GM19372 (cell line): ENCODE data around the gene NCAPD3.
"Not testable (repeated sequence)": the region's sequence is repeated elsewhere in the genome, so short reads cannot be mapped to it uniquely, and the experiment has no call there.

ENCODE experiments used
- ATAC-seq: cut with Tn5 transposase; IDR thresholded peaks from one replicate; pipeline ENCODE4 v1.9.1; 2021; ENCODE audit warnings: mild to moderate bottlenecking, low read depth, moderate library complexity; ENCODE audit not compliant: unreplicated experiment

NCAPD3 gene, protein sequence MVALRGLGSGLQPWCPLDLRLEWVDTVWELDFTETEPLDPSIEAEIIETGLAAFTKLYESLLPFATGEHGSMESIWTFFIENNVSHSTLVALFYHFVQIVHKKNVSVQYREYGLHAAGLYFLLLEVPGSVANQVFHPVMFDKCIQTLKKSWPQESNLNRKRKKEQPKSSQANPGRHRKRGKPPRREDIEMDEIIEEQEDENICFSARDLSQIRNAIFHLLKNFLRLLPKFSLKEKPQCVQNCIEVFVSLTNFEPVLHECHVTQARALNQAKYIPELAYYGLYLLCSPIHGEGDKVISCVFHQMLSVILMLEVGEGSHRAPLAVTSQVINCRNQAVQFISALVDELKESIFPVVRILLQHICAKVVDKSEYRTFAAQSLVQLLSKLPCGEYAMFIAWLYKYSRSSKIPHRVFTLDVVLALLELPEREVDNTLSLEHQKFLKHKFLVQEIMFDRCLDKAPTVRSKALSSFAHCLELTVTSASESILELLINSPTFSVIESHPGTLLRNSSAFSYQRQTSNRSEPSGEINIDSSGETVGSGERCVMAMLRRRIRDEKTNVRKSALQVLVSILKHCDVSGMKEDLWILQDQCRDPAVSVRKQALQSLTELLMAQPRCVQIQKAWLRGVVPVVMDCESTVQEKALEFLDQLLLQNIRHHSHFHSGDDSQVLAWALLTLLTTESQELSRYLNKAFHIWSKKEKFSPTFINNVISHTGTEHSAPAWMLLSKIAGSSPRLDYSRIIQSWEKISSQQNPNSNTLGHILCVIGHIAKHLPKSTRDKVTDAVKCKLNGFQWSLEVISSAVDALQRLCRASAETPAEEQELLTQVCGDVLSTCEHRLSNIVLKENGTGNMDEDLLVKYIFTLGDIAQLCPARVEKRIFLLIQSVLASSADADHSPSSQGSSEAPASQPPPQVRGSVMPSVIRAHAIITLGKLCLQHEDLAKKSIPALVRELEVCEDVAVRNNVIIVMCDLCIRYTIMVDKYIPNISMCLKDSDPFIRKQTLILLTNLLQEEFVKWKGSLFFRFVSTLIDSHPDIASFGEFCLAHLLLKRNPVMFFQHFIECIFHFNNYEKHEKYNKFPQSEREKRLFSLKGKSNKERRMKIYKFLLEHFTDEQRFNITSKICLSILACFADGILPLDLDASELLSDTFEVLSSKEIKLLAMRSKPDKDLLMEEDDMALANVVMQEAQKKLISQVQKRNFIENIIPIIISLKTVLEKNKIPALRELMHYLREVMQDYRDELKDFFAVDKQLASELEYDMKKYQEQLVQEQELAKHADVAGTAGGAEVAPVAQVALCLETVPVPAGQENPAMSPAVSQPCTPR (N-terminal part only)

DNA sequence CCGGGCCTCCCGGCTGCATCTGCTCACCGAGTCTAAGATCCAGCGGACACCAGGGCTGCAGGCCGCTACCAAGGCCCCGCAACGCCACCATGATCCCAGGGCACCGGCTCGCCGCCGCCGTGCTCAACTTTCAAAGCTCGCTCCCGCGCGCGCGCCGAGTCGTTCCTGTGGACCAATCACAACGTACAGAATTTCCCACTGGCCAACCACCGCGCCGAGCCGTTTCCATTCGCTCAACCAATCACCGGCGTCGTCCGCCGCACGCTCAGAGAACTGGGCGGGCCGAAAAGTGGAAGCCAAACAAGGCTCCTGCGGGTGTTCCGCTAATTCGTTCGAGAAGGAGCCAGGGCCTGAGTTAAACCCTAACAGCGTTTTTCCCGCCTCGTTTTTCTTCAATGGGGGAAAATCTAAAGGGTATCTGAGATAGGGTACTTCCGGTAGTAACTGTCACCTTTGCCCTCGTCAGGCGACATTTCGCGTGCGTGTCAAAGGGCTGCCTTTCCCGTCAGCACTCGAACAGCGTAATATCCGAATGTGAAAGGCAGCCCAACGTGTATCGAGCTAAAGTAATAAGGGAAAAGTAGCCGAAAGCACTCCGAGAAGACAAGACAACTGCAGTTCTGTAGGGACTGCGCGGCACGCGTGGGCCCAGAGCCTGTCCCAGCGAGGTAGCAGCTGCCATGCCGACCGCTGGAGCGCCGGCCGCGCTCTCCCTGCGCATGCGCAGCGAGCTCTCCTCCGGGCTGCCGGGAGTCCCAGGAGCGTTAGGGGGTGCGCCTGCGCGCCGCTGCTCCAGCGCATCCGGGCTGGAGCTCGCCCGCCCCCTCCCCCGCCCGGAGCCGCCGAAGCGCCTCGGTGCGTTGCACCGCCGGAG is at the start of gene NCAPD3, which contains the start of gene VPS26B:
Gene NCAPD3 (minus strand): TSS at position 132 of the 874 bp plus-strand sequence. CDS start 41 bp downstream, at position 91.
Gene VPS26B (plus strand): TSS at position 836 of the 874 bp plus-strand sequence. CDS start 452 bp downstream, outside the sequence.
- peak; percentile 72 for ATAC-seq

DNA sequence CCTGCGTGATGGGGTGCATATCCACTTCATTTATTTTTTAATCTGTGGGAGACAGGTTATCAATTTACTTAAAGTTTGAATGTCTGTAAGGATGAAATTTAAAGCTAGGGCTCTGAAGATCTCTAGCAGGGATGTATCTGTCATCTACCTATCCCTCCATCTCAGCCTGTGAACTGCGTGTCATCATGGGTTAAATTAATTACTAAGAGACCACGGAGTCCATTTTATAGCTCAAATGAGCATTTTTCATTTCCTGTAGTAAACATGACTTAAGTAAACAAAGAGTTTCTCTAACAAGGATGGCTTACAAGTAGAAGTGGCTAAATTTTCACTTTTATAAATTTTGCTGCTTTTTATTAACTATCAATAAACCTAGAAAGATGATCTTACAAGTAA is 49.5 kb upstream of the NCAPD3 start:
- ATAC-seq: no peak

DNA sequence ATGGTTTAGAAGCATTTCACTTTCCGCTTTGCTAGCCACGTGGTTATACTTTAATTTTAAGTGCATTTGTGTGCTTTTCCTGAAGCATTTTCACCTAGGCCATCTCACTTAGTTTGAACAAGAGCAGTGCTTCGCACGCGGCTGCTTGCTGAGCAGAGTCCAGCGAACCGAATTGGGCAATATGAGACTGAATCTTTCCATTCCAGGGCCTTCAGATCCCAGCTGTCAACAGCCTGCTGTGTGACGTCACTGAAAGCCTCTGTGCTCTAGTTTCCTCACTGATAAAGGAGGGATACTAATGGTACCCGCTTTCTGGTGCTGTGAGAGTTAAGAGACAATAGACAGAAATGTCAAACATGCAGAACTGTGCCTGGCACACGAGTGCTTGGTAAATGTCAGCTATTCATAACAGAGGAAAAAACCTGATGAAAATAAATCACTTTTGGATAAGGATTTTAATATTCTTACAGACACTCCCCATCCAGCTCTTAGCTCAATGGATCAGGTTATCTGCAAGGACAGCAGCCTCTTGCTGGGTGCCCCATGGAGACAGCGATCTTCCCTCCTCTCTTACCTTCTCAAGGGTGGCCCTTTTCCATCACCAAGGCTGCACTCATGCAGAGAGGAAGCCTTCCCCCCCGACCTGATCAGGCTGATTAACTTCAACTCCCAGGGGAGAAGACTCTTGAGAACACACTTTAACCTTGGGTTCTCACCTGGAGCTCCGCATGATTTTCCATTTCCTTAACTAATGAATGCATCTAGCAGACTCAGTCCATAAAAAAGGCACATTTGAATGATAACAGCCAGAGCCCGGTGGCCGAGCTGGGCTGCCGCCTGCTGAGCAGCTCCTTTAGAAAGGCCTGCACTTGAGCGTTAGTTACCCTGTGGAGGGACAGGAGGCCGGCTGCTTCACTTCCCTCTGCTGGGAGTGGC is 48.9 kb upstream of the NCAPD3 start:
- ATAC-seq: no peak

DNA sequence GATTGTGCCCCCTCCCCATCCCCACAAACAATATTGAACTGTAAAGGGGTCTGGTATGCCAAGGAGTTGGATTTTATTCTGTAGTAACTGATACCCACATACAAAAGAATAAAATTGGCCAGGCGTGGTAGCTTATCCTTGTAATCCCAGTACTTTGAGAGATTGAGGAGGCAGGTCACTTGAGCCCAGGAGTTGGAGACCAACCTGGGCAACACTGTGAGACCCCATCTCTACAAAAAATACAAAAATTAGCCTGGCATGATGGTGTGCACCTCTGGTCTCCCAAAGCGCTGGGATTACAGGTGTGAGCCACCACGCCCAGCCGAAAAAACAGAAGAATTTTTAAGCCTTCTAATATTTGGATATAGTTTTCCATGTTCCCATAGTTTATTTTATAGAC is 48.2 kb upstream of the NCAPD3 start:
- no peak for ATAC-seq

DNA sequence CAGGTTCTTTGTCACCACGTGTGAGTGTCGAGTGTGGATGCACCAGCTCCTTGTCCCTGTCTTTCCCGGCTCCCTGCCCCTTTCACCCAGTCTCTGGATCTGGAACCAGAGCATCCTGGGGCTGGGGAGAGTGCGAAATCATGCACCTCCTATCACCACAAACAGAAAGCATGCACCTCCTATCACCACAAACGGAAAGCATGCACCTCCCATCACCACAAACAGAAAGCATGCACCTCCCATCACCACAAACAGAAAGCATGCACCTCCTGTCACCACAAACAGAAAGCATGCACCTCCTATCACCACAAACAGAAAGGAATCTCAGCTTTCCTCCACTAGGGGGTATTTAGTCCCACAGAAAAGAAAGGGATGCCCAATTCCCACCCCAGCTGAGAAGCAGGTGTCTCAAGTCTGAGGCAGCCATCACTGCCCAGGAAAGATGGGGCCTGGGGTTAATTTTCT is 46.5 kb upstream of the NCAPD3 start:
- ATAC-seq: no peak

GRCh38 chr11:134267966-134268365 is 44.2 kb upstream of the NCAPD3 start:
- no peak for ATAC-seq

GRCh38 chr11:134267461-134267860 is 43.7 kb upstream of the NCAPD3 start:
- no peak for ATAC-seq

- no peak for ATAC-seq
Measured at GRCh38 chr11:134266841-134267251, 43.1 kb upstream of the NCAPD3 start.

- no peak for ATAC-seq
Measured at GRCh38 chr11:134266440-134266839, 42.7 kb upstream of the NCAPD3 start.

- ATAC-seq: no peak
Measured at GRCh38 chr11:134264966-134265764, 41.4 kb upstream of the NCAPD3 start.

GRCh38 chr11:134261626-134262488 is 38.1 kb upstream of the NCAPD3 start:
- no peak for ATAC-seq

- no peak for ATAC-seq
Measured at GRCh38 chr11:134260983-134261382, 37.2 kb upstream of the NCAPD3 start.

GRCh38 chr11:134260503-134260902 is 36.7 kb upstream of the NCAPD3 start:
- no peak for ATAC-seq

GRCh38 chr11:134258577-134258976 is 34.8 kb upstream of the NCAPD3 start:
- no peak for ATAC-seq

- ATAC-seq: no peak
Measured at GRCh38 chr11:134257101-134257500, 33.3 kb upstream of the NCAPD3 start.

GRCh38 chr11:134255184-134255561 is 31.4 kb upstream of the NCAPD3 start:
- ATAC-seq: not testable (repeated sequence)
